Activated T-cell treated with anti-CD3 and anti-CD28 coated beads for 24 hours (primary cell): ENCODE measurements around the gene TENM3.

Source experiments
- DNase-seq: peaks from one replicate; pipeline ENCODE4 v3.0.0-alpha.2; 2020; ENCODE audit warnings: low read depth

Gene TENM3

DNA sequence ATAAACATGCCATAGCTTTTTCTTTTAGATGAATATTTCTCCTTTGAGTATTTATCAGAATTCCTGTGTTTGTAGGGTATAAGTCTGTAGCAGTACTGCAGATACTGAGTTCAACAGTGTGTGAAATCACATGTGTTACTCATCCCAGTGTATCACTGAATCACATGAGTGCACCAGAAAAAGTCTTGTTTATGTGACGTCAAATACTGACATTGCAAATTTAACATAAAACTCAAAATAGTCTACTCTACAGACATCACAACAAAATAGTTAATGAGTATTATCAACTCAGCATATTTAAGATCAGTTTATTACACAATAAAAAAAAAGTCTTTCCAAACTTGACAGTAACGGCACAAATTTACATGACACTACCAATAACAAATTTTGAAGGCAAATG is 452.6 kb downstream of the TENM3 start:
- no peak for DNase-seq

- DNase-seq, result no peak
These were observed 453.9 kb downstream of the TENM3 start for GRCh38 chr4:182697094-182697493.

DNA sequence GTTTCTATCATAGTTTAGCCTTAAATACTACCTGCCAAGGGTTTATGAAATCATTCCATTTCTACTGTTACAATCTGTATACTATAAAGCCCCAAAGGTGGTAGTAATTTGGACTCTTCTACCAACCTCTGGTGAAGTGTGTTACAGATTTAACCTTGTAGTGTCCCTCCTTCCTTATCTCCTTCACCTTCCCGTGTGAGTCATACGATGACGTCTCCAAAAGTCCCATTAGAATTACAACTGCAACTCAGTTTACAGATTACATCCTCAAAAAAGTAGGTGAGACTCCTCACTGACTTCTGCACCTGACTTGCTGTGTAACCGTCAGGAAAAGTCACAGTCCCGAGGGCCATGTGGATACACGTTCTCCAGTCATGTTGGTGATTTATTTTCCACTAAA is 455.0 kb downstream of the TENM3 start:
- no peak for DNase-seq

DNA sequence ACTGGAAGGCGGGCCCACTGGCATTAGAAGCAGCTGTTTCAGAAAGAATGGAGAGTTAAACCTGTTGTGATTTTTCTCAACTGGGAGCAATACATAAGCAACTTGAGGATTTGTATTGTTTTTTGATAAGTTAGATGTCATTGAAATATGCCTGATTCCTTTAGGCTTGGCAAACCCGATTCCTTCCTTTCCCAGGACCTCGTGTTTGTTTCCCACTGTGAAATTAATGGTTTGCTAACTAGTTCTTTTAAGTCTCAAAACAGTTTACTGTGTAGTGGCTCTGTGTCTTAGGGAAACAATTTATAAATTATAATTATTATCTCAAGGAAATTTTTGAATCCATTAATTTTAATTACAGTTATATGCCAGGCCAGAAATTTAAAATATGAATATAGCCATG is 456.0 kb downstream of the TENM3 start:
- no peak for DNase-seq

DNA sequence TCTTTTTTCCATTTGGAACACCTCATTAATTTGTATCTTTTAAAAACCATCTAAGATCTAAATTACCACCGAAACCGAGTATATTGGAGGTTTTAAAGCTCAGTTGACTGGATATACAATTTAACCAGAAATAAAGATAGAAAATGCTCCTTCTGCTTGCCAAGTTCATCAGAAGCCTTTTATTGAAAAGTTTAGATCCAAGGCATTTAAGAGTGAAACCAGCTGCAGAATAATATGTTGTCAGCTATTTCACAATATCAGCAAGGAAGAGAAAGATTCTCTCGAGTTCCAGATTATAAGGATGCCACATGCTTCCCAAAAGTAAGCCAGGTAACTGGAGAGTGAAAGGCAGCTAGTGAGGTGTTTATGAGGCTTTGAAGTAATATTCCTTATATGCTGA is 456.6 kb downstream of the TENM3 start:
- DNase-seq, result no peak

DNA sequence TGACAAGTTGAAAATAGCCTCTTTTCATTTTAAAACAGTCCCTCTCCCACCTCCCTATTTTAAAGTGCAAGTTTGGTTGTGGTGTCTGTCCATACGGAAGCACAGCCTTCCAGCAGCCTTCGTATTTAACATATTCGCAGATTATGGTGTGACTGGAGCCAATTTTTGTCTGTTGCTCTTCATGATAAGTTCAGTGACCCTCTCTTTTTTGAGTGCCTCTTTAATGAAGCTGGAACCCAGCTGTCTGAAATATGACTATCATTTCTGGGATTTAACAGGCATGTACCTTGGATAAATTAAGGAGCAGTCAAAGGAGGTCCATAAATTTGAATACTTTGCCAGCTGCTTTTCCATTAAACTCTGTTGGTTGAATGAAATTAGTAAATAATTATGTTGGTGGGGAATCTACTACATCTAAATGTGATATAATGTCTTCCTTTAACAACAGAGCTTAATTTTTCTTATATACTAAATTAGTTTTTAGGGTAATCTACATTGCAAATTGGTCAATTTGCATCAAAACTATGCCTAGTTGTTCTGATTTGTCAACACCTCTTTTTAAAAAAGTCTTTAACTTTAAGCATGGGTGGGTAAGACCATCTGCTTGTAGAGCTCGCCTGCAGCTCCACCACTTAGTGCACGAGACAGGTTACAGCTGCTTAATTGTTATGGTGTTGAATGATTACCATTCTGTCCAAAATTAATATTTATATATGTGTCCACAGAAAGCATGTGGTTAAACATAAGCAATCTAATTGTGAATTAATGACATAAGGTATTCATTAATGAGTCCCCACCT is 457.4 kb downstream of the TENM3 start:
- no peak for DNase-seq

DNA sequence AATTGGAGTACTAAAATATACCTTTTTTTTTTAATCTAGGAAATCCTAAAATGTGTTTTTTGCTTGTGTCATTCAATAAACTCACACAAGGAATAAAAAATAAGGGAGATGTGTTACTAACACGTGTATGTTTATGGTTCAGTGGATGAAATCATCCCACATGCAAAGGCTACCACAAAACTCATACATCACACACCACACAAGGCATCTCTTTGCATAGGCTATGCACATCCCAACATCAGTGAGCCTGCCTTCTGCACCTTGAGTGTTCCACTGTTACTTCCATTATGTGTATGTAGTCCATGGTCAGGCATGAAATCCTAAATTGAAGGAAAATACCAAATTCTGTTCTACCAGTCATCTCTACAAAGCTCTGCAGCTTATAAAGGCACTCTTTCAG is 460.9 kb downstream of the TENM3 start:
- no peak for DNase-seq

DNA sequence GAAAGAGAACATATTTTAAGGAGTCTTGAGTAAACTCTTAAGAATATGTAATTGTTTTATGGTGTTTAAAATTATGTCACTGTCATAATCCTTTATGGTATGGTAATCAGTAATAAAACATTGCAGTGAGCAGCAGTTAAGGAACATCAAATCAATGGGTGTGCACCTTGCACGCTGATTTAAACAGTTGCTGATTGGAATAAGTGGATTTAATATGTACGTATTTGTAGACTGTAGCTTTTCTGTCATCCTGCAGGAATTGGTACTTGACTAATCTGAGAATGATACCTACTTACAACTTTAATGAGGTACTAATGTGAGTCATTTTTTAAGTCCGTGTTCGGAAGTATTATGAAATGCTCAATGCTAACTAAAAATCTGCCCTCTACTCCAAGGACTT is 461.7 kb downstream of the TENM3 start:
- no peak for DNase-seq

GRCh38 chr4:182705389-182705788 is 462.2 kb downstream of the TENM3 start:
- no peak for DNase-seq

- DNase-seq, result no peak
These were observed 468.0 kb downstream of the TENM3 start for GRCh38 chr4:182711211-182711610.

- DNase-seq, result no peak
These were observed 472.3 kb downstream of the TENM3 start for GRCh38 chr4:182715548-182715947.

GRCh38 chr4:182716192-182716591 is 473.0 kb downstream of the TENM3 start:
- DNase-seq, result no peak

DNA sequence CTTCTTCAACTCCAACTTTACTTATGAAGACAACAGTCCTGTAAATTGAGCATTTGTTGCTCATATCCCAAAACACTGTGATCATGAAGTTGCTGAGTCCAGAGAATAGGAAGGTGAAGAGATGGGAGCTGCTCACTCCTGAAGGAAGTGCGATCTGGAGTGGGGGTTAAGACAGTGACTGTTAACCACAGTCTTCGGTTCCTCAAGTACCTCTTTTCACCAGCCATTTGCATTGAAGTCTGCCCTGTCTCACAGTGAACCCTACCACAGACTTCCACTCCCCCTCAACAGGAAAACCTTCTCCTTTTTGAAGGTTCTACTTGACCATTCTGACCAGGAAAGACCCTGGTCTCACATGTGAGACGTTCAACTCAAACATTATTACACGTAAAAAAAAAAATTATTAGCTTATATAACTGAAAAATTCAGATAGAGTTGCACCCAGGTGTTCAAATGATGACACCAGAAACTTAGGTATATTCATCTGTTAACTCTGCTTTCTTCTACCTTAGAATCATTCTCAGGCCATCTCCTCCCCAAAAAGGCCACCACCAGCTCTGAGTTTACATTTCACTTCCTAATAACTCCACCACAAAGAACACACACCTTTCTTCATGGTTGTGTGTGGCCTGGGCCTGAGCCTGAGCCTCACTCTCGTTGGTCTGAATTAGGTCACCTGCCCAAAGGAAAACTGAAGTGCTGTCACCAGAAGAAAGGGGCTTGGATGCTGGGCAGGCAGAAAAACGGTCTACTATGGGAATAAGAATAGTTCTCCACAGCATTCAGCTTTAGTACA is 474.8 kb downstream of the TENM3 start:
- no peak for DNase-seq

- DNase-seq, result no peak
These were observed 481.2 kb downstream of the TENM3 start for GRCh38 chr4:182724414-182724813.

- no peak for DNase-seq
These were observed 486.3 kb downstream of the TENM3 start for GRCh38 chr4:182729516-182729915.

GRCh38 chr4:182730791-182731190 is 487.6 kb downstream of the TENM3 start:
- DNase-seq, result no peak

DNA sequence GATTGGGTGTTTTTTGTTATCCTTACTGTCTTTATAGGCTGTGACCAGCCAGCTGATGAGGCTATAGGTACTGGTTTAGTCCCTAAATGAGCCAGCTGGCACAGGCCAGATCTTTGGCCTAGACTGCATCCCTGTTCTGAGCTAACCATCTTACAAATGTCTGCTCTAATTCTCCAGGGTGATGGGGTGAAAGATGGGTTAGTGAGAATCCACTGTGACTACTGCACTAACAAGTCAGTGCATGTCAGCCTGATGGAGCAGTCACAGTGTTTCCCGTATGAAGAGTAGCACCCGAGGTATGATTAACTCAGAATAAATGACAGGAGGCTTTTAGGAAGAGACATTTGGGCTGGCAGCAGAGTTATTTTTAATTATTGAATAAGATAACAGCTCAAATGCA is 493.0 kb downstream of the TENM3 start:
- no peak for DNase-seq

DNA sequence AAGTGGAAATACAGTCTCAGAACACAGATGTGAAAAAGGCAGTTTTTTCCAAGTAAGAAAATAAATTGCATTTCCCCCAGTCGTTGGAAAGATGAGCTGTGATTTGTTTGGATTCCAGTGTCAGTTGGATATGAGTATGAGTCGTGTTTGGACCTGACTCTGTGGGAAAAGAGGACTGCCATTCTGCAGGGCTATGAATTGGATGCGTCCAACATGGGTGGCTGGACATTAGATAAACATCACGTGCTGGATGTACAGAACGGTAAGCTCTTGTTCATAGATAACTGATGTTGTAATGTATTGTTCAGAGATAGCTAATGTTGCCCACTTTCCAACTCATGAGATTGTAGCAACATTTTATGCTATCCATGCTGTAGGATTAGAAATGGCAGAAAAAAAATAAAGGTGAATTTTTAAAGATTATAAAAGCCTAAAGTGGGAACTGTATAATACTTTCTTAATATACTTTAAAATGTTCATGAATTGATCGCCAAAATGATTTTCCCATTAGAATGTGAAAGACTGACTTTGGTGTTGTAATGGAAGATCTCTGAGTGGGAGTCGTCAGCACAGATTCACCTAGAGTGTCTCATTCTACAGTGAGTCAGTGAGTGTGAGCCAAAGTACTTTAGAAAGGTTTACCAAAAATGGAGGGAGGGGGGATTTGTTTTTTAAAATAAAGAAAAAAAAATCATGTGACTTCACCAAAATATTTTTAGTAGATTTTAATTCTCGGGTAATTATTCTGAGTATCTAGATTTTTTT is 495.3 kb downstream of the TENM3 start:
- DNase-seq, result no peak

DNA sequence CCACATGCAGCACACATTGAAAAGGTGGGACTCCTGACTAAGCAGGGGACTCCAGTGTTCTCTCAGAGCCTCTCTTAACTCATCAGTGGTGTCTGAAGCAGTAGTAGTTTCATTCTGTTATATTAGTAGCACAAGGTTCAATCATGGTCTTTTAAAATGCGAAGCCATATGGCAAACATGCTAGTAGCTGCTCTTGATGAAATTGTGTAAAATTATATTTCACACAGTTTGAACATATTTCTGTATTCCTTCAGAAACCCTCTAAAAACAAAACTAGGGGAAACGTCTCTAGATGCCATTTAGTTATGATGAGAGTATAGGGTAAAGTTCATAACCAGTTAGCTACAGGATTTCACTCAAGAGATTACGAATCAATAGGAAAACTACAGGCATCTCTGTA is 497.1 kb downstream of the TENM3 start:
- no peak for DNase-seq

DNA sequence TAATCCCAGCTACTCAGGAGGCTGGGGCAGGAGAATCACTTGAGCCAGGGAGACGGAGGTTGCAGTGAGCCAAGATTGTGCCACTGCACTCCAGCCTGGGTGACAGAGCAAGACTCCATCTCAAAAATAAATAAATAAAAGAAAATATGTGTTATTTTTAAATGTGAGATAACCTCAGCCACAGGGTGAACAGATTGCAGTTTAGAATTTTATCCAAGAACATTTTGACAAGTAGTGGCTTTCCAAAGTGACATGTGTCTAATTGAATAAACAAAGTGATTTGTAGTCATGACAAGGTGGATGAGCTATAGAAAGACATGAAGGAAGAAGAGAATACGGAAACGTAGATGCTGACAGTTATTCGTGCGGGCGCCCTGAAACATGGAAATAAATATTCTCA is 497.9 kb downstream of the TENM3 start:
- DNase-seq, result no peak

DNA sequence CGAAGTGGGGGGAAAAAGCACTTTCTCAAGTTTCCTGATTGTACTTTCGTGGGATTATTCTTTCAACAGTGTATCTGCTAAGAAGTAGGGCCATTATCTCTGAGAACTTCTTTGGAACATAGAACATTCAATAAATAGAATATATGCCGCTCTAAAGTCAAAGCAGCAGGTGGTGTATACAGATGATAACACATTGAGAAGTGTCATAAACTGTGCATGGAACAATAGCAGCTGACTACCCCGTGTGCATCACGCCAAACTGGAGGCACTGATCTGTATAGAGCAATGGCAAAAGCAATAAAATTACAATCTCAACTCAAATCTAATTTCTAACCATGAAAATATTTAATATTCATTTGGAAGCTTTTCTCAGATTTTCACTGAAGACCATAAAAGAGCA is 498.7 kb downstream of the TENM3 start:
- no peak for DNase-seq

GRCh38 chr4:182743815-182744214 is 500.6 kb downstream of the TENM3 start:
- no peak for DNase-seq

DNA sequence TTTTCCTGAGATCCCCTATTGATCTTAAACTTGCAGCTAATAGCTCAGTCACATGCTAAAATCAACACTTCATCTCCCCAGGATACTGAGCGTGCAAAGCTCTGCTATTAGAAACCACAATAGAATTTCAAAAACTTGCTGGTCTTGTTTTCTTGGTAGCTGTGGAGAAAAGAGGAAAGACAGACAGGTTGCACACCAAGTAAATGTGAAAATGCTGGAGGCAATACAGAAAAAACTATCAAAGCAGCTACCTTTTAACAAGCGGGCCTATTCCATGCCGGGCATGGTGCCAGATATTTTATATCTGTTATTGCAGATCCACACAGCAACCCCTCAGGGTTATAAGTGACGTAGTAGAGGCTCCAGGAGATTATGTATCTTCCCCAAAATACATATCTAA is 502.0 kb downstream of the TENM3 start:
- DNase-seq, result no peak
